ENCODE results near the gene PTGFRN. TPM values are rescaled to one million over a fixed set of nuclear protein-coding genes. Genes with fewer than 3 reads are reported as not detected.

PTGFRN gene
- total and polyA plus RNA-seq, 2 of the 4 experiments (the other 2 are of a cell fraction): 0.90 to 1.1 TPM

- dilution Hi-C loops (cut with HindIII; ENCODE audit: low sequenced_read_pairs, unreplicated experiment) (no loop called here), intact Hi-C loops (cut with micrococcal nuclease) (no loop called here), in situ Hi-C loops (cut with MboI; ENCODE audit: low sequenced_read_pairs) (no loop called here)
- Histone ChIP-seq H4K5ac (ENCODE audit: low read depth, low read length) (no peak overlapping the region), H3K23ac (ENCODE audit: low read depth, low read length) (no peak overlapping the region), H3K36me3 (ENCODE audit: control insufficient read depth, insufficient read depth, low read length) (no peaks in the 10 kb centered on the region), H3K56ac (ENCODE audit: extremely low read depth, insufficient read depth, low read length) (no peak overlapping the region), H2AK9ac (replicated peaks; ENCODE audit: low read depth, low read length, poor library complexity) (no peak overlapping the region), H3K79me1 (ENCODE audit: low read depth in 1 of 2, low read length in 2 of 2) (no peaks in the 10 kb centered on the region), H2BK120ac (ENCODE audit: low read depth, low read length) (no peak overlapping the region), H4K8ac (ENCODE audit: low read depth in 2 of 2, low read length in 2 of 2) (no peak overlapping the region), H3K9me1 (ENCODE audit: insufficient read depth, low read length) (no peaks in the 10 kb centered on the region), H3K4me2 (ENCODE audit: low read depth, low read length) (no peak overlapping the region), H2BK15ac (ENCODE audit: low read depth, low read length) (no peak overlapping the region), H3K4me1 (ENCODE audit: control insufficient read depth, insufficient read depth, low read length) (no peaks in the 10 kb centered on the region), H2AFZ (replicated peaks; ENCODE audit: low read length, poor library complexity) (no peak overlapping the region), H3K9ac (ENCODE audit: low read depth, low read length) (no peak overlapping the region), H3K4me3 (ENCODE audit: insufficient read depth, low read depth, low read length) (no peak overlapping the region), H3K27ac (ENCODE audit: insufficient read depth, low read length) (no peak overlapping the region), H3K9me3 (ENCODE audit: control insufficient read depth, insufficient read depth, low read length) (no peaks in the 10 kb centered on the region), H2BK5ac (ENCODE audit: low read depth, low read length, poor library complexity, severe bottlenecking) (no peak overlapping the region), H3K14ac (replicated peaks; ENCODE audit: low read depth, low read length) (no peak overlapping the region), H4K20me1 (ENCODE audit: insufficient read depth, low read length) (no peaks in the 10 kb centered on the region), H3K18ac (ENCODE audit: low read depth, low read length) (no peak overlapping the region), H3K27me3 (ENCODE audit: control insufficient read depth, insufficient read depth, low read length) (no peaks in the 10 kb centered on the region; the same call in 1 of the 2 replicates), H3K4ac (ENCODE audit: low read depth, low read length) (no peak overlapping the region), H2BK20ac (ENCODE audit: low read depth, low read length) (no peak overlapping the region), H2AK5ac (ENCODE audit: low read depth, low read length) (no peak overlapping the region), H4K91ac (ENCODE audit: insufficient read depth, low read depth, low read length) (no peak overlapping the region)
- no TSS peak for BruUV-seq (replicated peaks)
- CTCF ChIA-PET: interaction anchor here (0.9 kb wide), 1 partner anchor 217 kb away, joined by 3 read pairs; no protein-coding TSS in a partner anchor
- POLR2A ChIA-PET (ENCODE audit: unreplicated experiment): no interaction called here
- WGBS, 2 experiments (ENCODE audit: extremely low coverage in 2 of 2, insufficient read length in 1 of 2): no CpG with 5 or more reads among the region's 2 CpGs
- ATAC-seq (ENCODE audit: low read depth): no peak
- no peak for TF ChIP-seq MAFK (IDR thresholded peaks at IDR 0.05; ENCODE audit: low read depth, low read length)
- no peak for TF ChIP-seq USF2 (IDR thresholded peaks at IDR 0.05; ENCODE audit: low read depth, low read length)
- TF ChIP-seq CTCF (conservative IDR thresholded peaks at IDR 0.05; ENCODE audit: low read depth, low read length): no peak
- no peak for TF ChIP-seq BHLHE40 (IDR thresholded peaks at IDR 0.05; ENCODE audit: low read depth, low read length)
- TF ChIP-seq MXI1 (IDR thresholded peaks at IDR 0.05; ENCODE audit: borderline replicate concordance, low read depth, low read length): no peak
- no peak for TF ChIP-seq CEBPB (IDR thresholded peaks at IDR 0.05; ENCODE audit: low read depth, low read length)
- no peak for TF ChIP-seq RCOR1 (IDR thresholded peaks at IDR 0.05; ENCODE audit: insufficient replicate concordance, low read length)
- TF ChIP-seq RAD21 (IDR thresholded peaks at IDR 0.05; ENCODE audit: low read length): no peak
- TF ChIP-seq MAZ (IDR thresholded peaks at IDR 0.05; ENCODE audit: borderline replicate concordance, low read depth, low read length): no peak
- TF ChIP-seq NFE2L2 (IDR thresholded peaks at IDR 0.05; ENCODE audit: low read depth, low read length): no peak
- no peak for TF ChIP-seq SMC3 (IDR thresholded peaks at IDR 0.05; ENCODE audit: low read depth, low read length)
- no peak for TF ChIP-seq POLR2A (IDR thresholded peaks at IDR 0.05; ENCODE audit: low read depth, low read length)
- no peak for TF ChIP-seq CHD1 (IDR thresholded peaks at IDR 0.05; ENCODE audit: low read depth, low read length)
- no peak for TF ChIP-seq ELK1 (IDR thresholded peaks at IDR 0.05; ENCODE audit: borderline replicate concordance, low read depth, low read length)
- no peak for TF ChIP-seq RFX5 (IDR thresholded peaks at IDR 0.05; ENCODE audit: low read depth, low read length)
- TF ChIP-seq FOS (IDR thresholded peaks at IDR 0.05; ENCODE audit: low read depth, low read length): no peak
- DNase-seq: no peak
Observed at GRCh38 chr1:116940814-116941599, 31.3 kb downstream of the PTGFRN start.
